HG02943 (cell line): Measurements from ENCODE around the gene LRRC61.

ENCODE experiments used
- ATAC-seq: cut with Tn5 transposase; IDR thresholded peaks from one replicate; pipeline ENCODE4 v1.9.1; 2021; ENCODE audit warnings: mild to moderate bottlenecking, low read depth, moderate library complexity; ENCODE audit not compliant: unreplicated experiment

LRRC61 gene

DNA sequence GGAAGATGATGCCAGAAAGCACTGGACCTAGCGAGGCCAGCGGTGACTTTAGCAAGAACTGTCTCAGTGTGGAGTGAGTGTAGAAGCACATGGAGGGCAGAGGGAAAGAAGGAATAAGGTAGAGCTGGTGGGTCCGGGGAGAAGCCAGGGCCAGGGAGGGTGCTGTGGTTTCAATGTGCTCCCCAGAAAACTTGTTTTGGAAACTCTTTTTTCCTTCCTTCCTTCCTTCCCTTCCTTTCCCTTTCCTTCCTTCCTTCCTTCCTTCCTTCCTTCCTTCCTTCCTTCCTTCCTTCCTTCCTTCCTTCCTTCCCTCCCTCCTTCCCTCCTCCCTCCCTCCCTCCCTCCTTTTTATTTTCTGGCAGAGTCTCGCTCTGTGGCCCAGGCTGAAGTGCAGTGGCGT, 23.8 kb downstream of the LRRC61 start:
- ATAC-seq, result no peak

DNA sequence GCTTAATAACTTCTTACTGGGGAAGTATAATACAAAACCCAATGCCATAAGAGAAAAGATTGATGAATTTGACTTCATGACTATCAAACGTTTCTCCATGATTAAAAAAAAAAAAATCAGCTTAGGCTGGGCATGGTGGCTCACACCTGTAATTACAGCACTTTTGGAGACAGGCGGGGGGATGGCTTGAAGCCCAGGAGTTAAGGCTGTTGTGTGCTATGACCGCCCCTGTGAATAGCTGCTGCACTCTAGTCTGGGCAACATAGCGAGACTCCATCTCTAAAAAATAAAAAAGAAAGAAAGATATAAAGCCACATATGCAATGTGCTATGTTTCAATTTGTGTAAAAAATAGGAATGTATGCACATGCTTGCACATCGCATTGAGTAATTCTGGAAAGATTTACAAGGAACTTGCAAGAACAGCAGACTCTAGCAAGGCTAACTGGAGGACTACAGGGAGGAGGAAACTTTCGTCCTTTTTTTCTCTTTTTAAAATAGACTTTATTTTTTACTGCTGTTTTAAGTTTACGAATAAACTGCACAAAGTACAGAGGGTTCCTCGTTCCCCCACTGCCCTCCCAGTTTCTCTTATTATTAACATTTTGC, 28.5 kb downstream of the LRRC61 start:
- ATAC-seq, result no peak

DNA sequence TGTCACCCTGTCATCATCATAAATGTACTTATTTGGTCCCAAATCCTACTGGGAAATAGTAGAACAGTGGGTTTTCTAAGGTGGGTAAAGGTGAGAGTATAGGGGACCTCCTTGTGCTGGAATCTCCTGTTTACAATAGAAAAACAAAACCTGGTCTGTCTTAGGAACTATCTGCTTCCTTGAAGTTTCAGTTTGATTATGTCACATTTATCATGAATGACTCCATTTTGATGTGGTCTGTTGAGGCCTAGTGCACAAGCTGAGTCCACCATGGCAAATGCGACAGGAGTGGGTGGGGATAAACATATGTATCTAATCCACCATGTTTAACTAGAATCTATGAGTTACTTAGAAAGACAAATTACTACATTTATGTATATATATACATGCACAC, 32.5 kb downstream of the LRRC61 start:
- no peak for ATAC-seq

DNA sequence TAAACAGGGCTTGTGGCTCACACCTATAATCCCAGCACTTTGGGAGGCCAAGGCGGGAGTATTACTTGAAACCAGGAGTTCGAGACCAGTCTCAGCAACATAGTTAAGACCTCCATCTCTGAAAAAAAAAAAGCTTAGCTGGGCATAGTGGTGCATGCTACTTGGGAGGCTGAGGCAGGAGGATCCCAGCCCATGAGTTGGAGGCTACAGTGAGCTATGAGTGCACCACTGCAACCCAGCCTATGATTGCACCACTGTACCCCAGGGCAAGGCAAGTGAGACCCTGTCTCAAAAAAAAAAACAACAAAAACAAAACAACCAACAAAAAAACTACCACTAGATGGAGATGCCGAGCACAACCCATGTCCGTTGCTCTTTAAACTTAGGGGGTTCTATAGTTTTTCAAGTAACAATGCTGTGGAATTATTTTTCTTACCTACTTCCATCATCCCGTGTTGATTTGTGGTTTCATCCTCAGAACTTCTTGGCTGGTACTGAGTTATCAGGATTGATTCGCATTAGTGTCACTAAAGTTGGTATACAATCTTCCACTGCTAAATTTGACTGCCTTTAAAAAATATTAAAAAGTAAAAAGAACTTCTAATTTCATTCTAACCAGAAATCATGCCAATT, 33.2 kb downstream of the LRRC61 start:
- no peak for ATAC-seq

DNA sequence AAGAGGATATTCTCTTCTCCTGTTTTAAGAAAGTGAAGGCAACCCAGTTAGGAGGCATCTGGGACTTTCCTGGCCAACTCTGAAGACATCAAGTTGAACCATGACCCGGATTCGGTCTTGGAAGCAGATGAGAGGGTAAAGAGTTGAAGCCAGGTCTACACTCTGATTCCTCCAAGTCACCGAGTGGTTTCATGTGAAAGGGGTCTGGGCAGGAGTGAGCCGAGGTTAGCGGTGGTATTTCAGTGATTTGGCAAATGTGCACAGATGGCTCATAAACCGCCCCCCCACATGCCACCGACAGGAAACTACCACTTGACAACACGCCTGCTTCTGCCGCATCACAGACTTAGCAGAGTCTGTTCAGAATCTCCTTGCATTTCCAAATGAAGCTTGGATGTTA, 34.1 kb downstream of the LRRC61 start:
- ATAC-seq, result peak; percentile 71

DNA sequence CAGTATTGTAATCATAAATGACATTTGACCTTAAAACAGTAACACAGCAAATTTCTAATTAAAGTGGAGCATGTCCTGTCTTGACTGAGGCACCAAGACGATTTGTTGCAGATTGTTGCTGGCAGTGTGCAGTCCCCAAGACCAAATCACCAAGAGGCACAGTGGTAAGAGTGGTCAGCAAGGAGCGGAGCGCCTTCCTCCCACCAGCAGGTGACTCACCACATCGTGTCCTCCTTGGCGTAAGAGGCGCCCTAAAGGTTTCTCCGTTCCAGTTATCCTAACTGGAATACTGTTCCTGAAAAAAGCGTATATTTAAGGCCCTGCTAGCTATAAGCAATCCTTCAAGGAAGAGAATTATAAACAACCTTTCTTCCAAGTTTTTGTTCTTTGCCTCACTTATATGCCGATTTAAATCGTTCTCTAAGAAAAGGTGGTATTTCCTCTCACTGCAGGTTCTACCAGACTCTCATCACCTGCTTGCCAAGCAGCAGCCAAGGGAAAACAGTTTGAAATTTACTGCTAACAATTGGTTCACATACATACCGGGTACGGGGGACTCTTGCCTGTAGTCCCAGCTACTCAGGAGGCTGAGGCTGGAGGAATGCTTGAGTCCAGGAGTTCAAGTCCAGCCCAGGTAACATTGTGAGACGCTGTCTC, 34.7 kb downstream of the LRRC61 start:
- peak; percentile 40 for ATAC-seq

DNA sequence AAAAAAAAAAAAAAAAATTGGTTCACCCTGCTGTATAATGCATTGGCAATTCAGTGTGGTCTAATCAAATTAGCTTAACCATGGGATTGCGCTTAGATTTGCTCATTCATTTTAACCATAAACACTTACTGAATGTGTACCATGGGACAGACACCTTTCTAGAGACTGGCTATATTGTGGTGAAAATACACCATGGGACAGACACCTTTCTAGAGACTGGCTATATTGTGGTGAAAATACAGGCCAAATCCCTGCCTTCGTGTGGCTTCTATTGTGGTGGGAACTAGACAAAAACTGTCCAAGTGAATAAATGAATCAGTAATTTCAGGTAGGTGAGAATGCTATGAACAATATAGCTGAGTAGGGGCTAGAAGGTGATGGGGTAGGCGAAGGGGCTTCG, 35.3 kb downstream of the LRRC61 start:
- ATAC-seq, result no peak

DNA sequence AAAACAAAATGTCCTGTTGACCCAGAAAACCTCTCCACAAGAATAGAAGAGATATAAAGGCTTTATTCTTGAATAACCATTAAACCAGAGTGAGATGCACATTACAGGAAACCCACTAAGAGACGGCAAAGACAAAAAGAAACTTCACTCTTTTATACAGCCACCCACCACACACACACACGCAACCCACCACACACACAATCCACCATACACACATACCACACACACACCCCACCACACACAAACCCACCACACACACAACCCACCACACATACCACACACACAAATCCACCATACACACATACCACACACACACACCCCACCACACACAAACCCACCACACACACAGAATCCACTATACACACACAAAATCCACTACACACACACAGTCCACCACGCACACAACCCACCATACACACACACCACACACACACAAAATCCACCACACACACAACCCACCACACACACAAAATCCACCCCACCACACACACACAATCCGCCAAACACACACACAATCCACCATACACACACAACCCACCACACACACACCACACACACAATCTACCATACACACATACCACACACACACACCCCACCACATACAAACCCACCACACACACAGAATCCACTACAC, 36.0 kb downstream of the LRRC61 start:
- ATAC-seq, result no peak

DNA sequence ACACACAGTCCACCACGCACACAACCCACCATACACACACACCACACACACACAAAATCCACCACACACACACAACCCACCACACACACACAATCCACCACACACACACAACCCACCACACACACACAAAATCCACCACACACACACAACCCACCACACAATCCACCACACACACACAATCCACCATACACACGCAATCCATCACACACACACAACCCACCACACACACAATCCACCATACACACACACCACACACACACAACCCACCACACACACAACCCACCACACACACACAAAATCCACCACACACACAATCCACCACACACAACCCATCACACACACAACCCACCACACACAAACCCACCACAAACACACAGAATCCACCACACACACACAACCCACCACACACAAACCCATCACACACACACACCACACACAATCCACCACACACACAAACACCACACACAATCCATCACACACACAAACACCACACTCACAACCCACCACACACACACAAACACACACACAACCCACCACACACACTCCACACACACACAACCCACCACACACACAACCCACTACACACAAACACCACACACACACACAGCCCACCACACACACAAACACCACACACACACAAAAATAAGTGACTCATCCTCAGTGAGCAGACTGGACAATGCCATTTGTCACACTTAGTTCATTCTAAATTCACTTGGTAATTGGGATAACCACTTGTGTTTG, 36.6 kb downstream of the LRRC61 start:
- ATAC-seq, result no peak

DNA sequence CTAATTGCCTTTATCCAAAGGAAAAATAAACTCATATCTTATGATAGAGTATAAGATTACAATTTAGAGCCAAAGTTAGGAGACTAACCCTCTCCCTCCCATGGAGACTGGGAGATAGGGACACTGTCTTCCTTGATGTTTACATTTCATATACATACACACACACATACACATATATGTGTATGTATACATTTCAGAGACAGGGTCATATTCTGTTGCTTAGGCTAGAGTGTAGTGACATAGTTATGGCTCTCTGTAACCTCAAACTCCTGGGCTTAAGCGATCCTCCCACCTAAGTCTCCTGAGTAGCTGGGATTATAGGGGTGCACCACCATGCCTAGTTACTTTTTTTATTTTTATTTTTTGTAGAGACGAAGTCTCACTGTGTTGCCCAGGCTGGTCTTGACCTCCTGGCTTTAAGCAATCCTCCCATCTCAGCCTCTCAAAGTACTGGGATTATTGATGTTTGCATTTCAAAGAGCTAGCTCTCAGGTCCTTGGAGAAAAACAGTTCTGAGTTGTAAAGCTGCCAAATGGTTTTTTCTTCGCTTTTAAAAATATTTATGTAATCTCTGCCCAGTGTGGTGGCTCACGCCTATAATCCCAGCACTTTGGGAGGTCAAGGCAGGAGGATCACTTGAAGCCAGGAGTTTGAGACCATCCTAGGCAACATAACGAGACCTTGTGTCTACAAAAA, 37.4 kb downstream of the LRRC61 start:
- no peak for ATAC-seq

DNA sequence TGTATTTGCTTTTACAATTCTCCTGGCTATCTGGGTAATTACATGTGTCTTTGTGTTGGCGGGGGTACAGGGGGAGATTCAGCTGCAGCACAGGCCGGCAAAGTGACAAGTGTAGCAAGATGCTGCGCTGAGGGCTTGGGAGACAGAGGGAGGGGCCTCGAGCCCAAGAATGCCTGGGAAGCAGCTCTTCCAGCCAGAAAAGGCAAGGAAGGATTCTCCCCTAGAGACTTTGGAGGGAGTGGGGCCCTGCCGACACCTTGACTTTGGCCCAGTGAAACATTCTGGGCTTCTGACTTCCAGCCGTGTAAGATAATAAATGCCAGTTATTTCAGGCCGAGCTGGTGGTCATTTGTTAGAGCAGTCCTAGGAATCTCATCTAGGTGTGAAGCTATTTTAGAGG, 38.2 kb downstream of the LRRC61 start:
- no peak for ATAC-seq

DNA sequence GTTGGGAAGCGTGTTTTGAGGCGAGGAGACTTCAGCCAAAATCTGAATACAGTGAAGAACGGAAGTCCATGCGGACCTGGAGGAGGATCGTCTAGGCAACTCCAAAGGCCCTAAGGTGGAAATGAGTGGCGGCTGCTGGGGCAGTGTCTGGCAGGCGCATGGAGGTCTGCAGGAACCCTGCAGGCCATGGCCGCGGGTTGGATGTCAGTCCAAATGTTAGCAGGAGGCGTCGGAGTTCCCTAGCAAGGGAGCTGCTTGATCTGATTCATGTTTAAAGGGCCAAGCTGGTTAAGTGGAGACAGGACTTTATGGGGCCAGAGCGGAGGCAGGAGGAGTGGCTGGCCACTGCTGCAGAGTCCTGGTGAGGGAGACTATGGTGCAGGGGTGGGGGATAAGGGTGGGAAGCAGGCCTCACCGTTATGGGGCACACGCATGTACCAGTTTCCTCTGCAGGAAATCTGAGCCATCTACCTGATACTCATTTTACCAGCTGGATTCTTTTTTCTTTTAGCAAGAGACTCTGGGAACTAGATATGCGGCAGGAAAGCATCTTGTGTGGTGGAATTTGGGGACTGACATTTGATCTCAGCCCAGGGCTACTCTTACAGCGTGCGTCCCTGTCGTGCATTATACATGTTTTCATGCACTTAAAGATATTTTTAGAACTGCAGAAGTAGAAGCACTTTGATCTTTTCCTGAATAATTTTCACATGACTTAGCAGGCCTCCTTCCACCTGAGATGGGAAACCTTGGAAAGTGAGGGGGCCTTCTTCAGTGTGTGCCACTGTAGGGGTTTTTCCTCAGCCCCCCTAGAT, 38.9 kb downstream of the LRRC61 start:
- ATAC-seq, result no peak

DNA sequence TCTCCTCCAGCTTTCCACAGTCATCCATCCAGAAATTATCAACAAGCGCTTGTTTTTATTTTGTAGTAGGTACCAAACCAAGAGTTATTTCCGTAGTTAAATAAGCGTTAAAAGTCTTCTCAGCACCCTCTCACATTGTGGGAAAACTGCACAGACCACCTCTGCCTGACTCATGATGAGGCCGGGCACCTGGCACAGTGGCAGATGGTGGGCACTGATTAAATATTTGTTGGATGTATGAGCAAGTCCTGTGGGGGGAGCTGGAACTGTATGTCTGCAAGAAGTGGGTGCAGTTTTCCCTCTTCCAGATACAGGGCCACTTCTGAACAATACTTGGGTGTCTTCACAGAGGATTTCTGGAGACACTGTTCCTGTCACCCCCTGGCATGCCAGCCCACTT, 40.2 kb downstream of the LRRC61 start:
- no peak for ATAC-seq

DNA sequence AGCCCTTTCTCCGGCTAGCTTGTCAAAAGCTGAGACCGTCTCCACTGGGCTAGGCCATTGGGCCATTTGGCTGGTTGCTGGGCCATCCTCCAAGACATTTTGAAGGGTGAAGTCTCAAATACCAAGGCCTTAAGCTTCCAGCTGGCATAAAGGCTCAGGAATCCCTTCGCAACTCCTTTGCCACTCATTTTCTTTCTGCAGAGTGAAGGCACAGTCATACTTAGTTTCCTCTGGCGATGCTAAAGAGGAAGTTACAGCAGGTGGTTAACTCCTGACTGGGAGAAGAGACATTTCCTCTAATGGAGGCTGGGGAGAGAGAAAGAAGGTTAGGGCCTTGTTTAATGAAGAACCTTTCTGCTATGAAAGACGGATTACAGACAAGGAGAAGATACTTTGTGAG, 40.7 kb downstream of the LRRC61 start:
- ATAC-seq, result no peak

DNA sequence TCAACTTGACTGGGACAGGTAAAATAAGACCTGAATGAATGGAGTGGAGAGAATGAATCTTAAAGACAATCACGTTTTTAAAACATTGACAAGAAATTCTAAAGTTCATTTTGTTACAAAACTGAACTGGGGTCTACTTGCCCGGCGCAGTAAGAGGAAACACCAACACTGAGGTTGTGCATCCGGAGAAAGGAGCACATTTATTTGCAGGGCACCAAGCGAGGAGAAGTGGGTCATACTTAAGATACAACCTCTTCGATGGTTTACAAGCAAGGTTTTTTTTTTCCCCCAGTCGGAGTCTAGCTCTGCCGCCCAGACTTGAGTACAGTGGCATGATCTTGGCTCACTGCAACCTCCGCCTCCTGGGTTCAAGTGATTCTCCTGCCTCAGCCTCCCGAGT, 42.0 kb downstream of the LRRC61 start:
- ATAC-seq, result no peak

DNA sequence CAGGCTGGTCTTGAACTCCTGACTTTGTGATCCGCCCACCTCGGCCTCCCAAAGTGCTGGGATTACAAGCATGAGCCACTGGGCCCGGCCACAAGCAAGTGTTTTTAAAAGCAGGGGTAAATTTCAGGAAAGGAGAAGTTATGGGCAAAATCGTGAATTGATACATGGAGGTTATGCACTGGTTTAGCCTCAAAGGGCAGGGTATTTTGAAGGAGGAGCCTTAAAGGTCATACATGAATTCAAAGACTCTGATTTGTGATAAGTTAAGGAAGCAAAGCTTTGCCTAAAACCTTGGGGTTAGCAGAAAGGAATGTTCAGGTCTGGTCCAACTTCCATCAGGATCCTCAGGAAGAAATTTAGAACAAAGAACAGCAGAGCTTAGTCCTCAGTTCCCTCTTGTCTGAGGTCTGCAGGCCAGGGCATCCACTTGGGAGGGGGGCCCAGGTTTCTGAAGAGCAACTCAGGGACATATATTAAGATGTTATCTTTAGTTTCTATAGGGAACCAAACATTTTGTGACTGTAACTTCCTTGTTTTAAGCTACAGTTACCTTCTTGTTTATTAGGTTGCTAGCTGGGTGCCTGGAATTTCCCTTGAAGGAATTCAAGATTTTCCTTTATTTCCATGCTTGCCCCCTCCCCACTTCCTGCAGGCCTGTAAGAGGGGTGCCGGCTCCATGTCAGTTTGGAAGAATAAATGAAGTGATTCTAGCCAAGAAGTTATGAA, 42.7 kb downstream of the LRRC61 start:
- ATAC-seq, result no peak

DNA sequence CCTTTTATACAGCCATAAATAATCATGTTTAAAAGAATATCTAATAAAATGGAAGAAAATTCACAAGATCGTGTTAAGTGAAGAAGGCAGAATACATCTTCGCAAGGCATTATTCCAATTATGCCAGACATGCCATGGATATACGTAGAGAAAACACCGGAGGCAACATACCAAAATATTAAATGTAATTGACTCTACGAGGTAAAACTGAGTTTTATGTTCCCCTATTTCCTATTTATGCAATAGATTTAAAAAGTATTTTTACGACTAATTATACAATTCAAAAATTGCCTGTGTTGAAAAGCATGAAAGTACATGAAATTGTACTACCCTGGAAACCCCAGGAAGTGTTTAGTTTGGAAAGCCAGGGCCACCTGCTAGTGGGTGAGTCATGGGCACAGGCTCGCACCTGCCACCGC, 44.5 kb downstream of the LRRC61 start:
- no peak for ATAC-seq

DNA sequence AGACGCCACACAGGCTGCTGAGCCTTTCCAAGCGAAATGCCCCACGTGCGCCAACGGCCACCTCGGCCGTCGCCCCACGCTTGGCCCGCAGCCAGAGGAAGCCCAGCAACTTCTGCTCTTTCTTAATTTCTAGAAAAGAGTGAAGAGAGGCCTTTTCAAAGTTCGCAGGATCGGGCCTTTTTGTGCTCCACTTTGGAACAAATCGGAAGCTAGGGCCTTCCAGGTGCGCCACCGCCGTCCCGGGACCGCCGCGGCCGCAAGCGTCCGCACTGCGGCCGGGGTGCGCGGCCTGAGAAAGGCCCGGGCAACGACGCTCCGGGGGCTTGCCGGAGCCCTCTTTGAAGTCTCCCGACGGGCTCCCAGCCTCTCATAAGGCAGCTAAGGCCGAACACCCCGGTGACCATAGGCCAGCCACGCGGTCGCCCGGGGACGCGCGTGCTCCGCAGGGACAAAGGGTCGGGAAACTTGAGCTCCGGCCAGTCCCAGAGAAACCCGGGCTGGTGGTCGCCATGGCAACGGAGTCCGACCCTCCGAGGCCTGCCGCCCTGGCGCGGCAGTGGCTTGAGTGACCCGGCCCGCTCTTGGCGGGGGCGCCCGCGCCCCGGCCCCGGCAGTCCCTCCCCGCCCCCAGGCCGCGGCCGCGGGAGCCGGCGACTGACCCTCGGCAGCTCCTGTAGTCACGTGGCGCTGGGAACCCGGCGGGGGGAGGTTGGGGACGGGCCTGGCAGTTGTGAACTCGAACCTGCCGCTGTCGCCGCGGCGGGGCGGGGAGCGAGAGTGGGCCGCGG, 45.1 kb downstream of the LRRC61 start, which contains the start of gene REPIN1:
Gene REPIN1 (plus strand): TSS at position 727 of the 788 bp plus-strand sequence. CDS start 890 bp downstream, outside the sequence.
- ATAC-seq, result peak; percentile 50
